Sigmoid colon (tissue), 7 donors: ENCODE results near the gene IGFBP3. TPM values are rescaled to one million over a fixed set of nuclear protein-coding genes. Genes with fewer than 3 reads are reported as not detected.

ENCODE experiments used
- DNase-seq: peaks from one replicate; pipeline ENCODE4 v3.0.0-alpha.2; 2019
- H3K27ac ChIP-seq, 4 donors: fragments of 200-600 bp; sonication (generic); one replicate each; pipeline ENCODE4 v1.5.1; 2016 to 2019; ENCODE audit warnings: mild to moderate bottlenecking in 1 of 4
- H3K27me3 ChIP-seq, 3 donors: fragments of 200-600 bp; sonication (generic); one replicate each; pipeline ENCODE4 v1.5.1; 2019; ENCODE audit warnings: mild to moderate bottlenecking in 1 of 3
- H3K36me3 ChIP-seq, 4 donors: fragments of 200-600 bp; sonication (generic); one replicate each; pipeline ENCODE4 v1.5.1; 2016 to 2019
- H3K4me1 ChIP-seq, 4 donors: fragments of 200-600 bp; sonication (generic); one replicate each; pipeline ENCODE4 v1.5.1; 2017 to 2019
- H3K4me3 ChIP-seq, 4 donors: fragments of 200-600 bp; sonication (generic); one replicate each; pipeline ENCODE4 v1.5.1; 2017 to 2019; ENCODE audit warnings: mild to moderate bottlenecking in 2 of 4, moderate library complexity in 1 of 4
- H3K9me3 ChIP-seq, 4 donors: fragments of 200-600 bp in 3 of 4; sonication (generic) in 3 of 4; one replicate each; pipeline versions ENCODE4 v1.5.1 to v1.6.1; 2013 to 2019
- CTCF ChIP-seq, 4 experiments: fragments of 450-650 bp in 3 of 4; fragments of 200-600 bp in 1 of 4; IDR thresholded peaks; one replicate each; pipeline ENCODE4 v1.5.1; 2016 to 2019; ENCODE audit warnings: antibody characterized with exemption in 4 of 4, mild to moderate bottlenecking in 3 of 4, moderate library complexity in 2 of 4
- EP300 ChIP-seq, 4 donors: sonication (generic); formaldehyde crosslinking; IDR thresholded peaks; one replicate each; pipeline ENCODE4 v1.6.1; 2017; ENCODE audit warnings: antibody characterized with exemption in 4 of 4
- POLR2A ChIP-seq, 2 donors: fragments of 450-650 bp; IDR thresholded peaks; one replicate each; pipeline ENCODE4 v1.6.1; 2016; ENCODE audit warnings: antibody characterized with exemption in 2 of 2, mild to moderate bottlenecking in 2 of 2, moderate library complexity in 2 of 2
- POLR2AphosphoS5 ChIP-seq, 4 donors: sonication (generic); formaldehyde crosslinking; IDR thresholded peaks; one replicate each; pipeline ENCODE4 v1.6.1; 2017; ENCODE audit warnings: antibody characterized with exemption in 4 of 4
- WGBS, 2 donors: extraction: QIAGEN DNeasy Blood & Tissue Kit; methylation state at CpG; one replicate each; pipeline ENCODE4 v1.1.7; 2013; 5-methylcytosine and 5-hydroxymethylcytosine counted together
- intact Hi-C: fragments of 100-400 bp; cut with DNase I; formaldehyde crosslinking; loops from one replicate; pipeline ENCODE4 v1.15.1; 2023
- polyA plus RNA-seq, 3 donors: library from polyadenylated mRNA; stranded (reverse); fragments of 200-250 nt; gene quantifications; one replicate each; pipeline ENCODE4 v1.2.3, GENCODE V29; 2013
- total RNA-seq, 4 donors: library from RNA; depleted of rRNA; stranded (reverse); fragments of >200 nt; gene quantifications; one replicate each; pipeline ENCODE4 v1.1.0, GENCODE V29; 2016
- donor health status: healthy with polysubstance abuse.
- donor health status: Bipolar disorder and iron deficiency.
- donor health status: healthy.

Gene IGFBP3
- total and polyA plus RNA-seq, 7 donors = 4.8 to 330 (median 54.0) TPM

- no peak overlapping the region for H3K4me3 ChIP-seq
- 84 to 91% methylated on average over 9 of the region's 9 CpGs for WGBS, 2 donors
- H3K27me3 ChIP-seq = peaks cover 0 to 11% (median 0%) of the 10 kb centered on the region in 3 donors
- no peaks in the 10 kb centered on the region for H3K36me3 ChIP-seq
- no peak overlapping the region for H3K27ac ChIP-seq
- no peaks in the 10 kb centered on the region for H3K4me1 ChIP-seq
- DNase-seq = no peak
- peaks cover 0 to 5% (median 2%) of the 10 kb centered on the region in 4 donors for H3K9me3 ChIP-seq
- intact Hi-C loops = no loop called here
- TF ChIP-seq POLR2AphosphoS5 (IDR thresholded peaks at IDR 0.05) = no peak
- TF ChIP-seq CTCF (IDR thresholded peaks at IDR 0.05) = no peak
- no peak for TF ChIP-seq EP300 (IDR thresholded peaks at IDR 0.05)
- no peak for TF ChIP-seq POLR2A (IDR thresholded peaks at IDR 0.05)
Measured at GRCh38 chr7:45881280-45881758, 39.8 kb downstream of the IGFBP3 start.

GRCh38 chr7:45880433-45880860, 40.6 kb downstream of the IGFBP3 start:
- peaks cover 0 to 11% (median 0%) of the 10 kb centered on the region in 3 donors for H3K27me3 ChIP-seq
- intact Hi-C loops = no loop called here
- no peaks in the 10 kb centered on the region for H3K36me3 ChIP-seq
- 84 to 90% methylated on average over 7 of the region's 7 CpGs for WGBS, 2 donors
- H3K9me3 ChIP-seq = peaks cover 0 to 5% (median 2%) of the 10 kb centered on the region in 4 donors
- H3K4me1 ChIP-seq = no peaks in the 10 kb centered on the region
- DNase-seq = no peak
- no peak for TF ChIP-seq POLR2A (IDR thresholded peaks at IDR 0.05)
- TF ChIP-seq EP300 (IDR thresholded peaks at IDR 0.05) = no peak
- no peak for TF ChIP-seq CTCF (IDR thresholded peaks at IDR 0.05)
- no peak for TF ChIP-seq POLR2AphosphoS5 (IDR thresholded peaks at IDR 0.05)
- no peak overlapping the region for H3K27ac ChIP-seq
- H3K4me3 ChIP-seq = no peak overlapping the region

GRCh38 chr7:45878457-45879144, 42.5 kb downstream of the IGFBP3 start:
- WGBS, 2 donors = 35 to 48% methylated on average over 3 of the region's 3 CpGs
- Histone ChIP-seq H3K9me3 (peaks cover 0 to 5% (median 2%) of the 10 kb centered on the region in 4 donors), H3K27ac (no peak overlapping the region), H3K36me3 (no peaks in the 10 kb centered on the region), H3K4me1 (no peaks in the 10 kb centered on the region), H3K4me3 (no peak overlapping the region), H3K27me3 (no peaks in the 10 kb centered on the region)
- no peak for DNase-seq
- intact Hi-C loops = no loop called here
- TF ChIP-seq CTCF (IDR thresholded peaks at IDR 0.05) (no peak), EP300 (IDR thresholded peaks at IDR 0.05) (no peak), POLR2A (IDR thresholded peaks at IDR 0.05) (no peak), POLR2AphosphoS5 (IDR thresholded peaks at IDR 0.05) (no peak)

GRCh38 chr7:45876519-45876918, 44.6 kb downstream of the IGFBP3 start:
- intact Hi-C loops = no loop called here
- DNase-seq = no peak
- H3K9me3 ChIP-seq = peaks cover 0 to 5% (median 2%) of the 10 kb centered on the region in 4 donors
- H3K36me3 ChIP-seq = no peaks in the 10 kb centered on the region
- no peaks in the 10 kb centered on the region for H3K27me3 ChIP-seq
- H3K27ac ChIP-seq = no peak overlapping the region
- no peak overlapping the region for H3K4me3 ChIP-seq
- TF ChIP-seq EP300 (IDR thresholded peaks at IDR 0.05) (no peak), CTCF (IDR thresholded peaks at IDR 0.05) (no peak), POLR2AphosphoS5 (IDR thresholded peaks at IDR 0.05) (no peak), POLR2A (IDR thresholded peaks at IDR 0.05) (no peak)
- no peaks in the 10 kb centered on the region for H3K4me1 ChIP-seq
- 94 to 97% methylated on average over 2 of the region's 2 CpGs for WGBS, 2 donors
